ENCODE measurements around the gene BICRAL. TPM values are rescaled to one million over a fixed set of nuclear protein-coding genes. Genes with fewer than 3 reads are reported as not detected.
A peak's percentile ranks its signal among the peaks of the same experiment; 100 is the strongest.

BICRAL gene
- total and polyA plus RNA-seq, 4 donors: 1.7 to 6.8 (median 3.9) TPM

DNA sequence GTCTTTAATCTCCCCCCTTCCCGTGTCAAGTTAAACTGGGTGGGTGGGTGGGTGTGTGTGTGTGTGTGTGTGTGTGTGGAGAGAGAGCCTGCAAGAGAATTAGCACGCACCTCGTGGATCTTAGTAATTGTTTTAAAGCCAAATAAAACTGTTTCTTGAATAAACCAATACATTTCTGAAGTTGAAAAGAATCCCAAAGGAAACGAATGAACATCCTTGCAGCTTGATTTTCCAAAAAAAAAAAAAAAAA is 381 bp upstream of the BICRAL start:
- Histone ChIP-seq H3K36me3 (ENCODE audit: control insufficient read depth in 4 of 4, insufficient read depth in 3 of 4, low read depth in 1 of 4, low read length in 3 of 4) (no peaks in the 10 kb centered on the region), H3K4me3 (ENCODE audit: low read depth in 1 of 3, low read length in 3 of 3) (peak overlapping the region; percentile 35 to 97 (median 42)), H3K9ac (ENCODE audit: low read depth in 1 of 2, low read length in 2 of 2) (peak overlapping the region; percentile 52 to 72), H3K27me3 (ENCODE audit: control insufficient read depth in 4 of 4, insufficient read depth in 4 of 4, low read length in 3 of 4) (no peaks in the 10 kb centered on the region), H3K9me3 (ENCODE audit: control insufficient read depth in 4 of 4, low read length in 3 of 4) (no peaks in the 10 kb centered on the region), H3K27ac (ENCODE audit: low read depth in 1 of 2, low read length in 2 of 2) (peak overlapping the region; percentile 99 to 100), H3K4me1 (ENCODE audit: control insufficient read depth in 4 of 4, insufficient read depth in 4 of 4, low read length in 3 of 4) (peaks cover 1 to 31% (median 6%) of the 10 kb centered on the region in 4 donors)
- TF ChIP-seq NR2F2 (IDR thresholded peaks at IDR 0.05) (no peak), HNF4A (conservative IDR thresholded peaks at IDR 0.05) (no peak), GABPA (IDR thresholded peaks at IDR 0.05 in 1 of 2, conservative IDR thresholded peaks at IDR 0.05 in 1 of 2) (no peak), JUND (IDR thresholded peaks at IDR 0.05) (no peak), RAD21 (IDR thresholded peaks at IDR 0.05) (no peak), YY1 (IDR thresholded peaks at IDR 0.05) (no peak), FOXA2 (IDR thresholded peaks at IDR 0.05) (no peak), TAF1 (conservative IDR thresholded peaks at IDR 0.05) (no peak), HNF4G (IDR thresholded peaks at IDR 0.05) (no peak), SP1 (IDR thresholded peaks at IDR 0.05) (no peak), RXRA (IDR thresholded peaks at IDR 0.05) (no peak), EGR1 (IDR thresholded peaks at IDR 0.05; ENCODE audit: low read depth in 2 of 2) (no peak), FOXA1 (IDR thresholded peaks at IDR 0.05) (no peak)
- TF ChIP-seq, protein P1, sequence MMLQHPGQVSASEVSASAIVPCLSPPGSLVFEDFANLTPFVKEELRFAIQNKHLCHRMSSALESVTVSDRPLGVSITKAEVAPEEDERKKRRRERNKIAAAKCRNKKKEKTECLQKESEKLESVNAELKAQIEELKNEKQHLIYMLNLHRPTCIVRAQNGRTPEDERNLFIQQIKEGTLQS (IDR thresholded peaks at IDR 0.05): no peak
- TF ChIP-seq, protein P2, sequence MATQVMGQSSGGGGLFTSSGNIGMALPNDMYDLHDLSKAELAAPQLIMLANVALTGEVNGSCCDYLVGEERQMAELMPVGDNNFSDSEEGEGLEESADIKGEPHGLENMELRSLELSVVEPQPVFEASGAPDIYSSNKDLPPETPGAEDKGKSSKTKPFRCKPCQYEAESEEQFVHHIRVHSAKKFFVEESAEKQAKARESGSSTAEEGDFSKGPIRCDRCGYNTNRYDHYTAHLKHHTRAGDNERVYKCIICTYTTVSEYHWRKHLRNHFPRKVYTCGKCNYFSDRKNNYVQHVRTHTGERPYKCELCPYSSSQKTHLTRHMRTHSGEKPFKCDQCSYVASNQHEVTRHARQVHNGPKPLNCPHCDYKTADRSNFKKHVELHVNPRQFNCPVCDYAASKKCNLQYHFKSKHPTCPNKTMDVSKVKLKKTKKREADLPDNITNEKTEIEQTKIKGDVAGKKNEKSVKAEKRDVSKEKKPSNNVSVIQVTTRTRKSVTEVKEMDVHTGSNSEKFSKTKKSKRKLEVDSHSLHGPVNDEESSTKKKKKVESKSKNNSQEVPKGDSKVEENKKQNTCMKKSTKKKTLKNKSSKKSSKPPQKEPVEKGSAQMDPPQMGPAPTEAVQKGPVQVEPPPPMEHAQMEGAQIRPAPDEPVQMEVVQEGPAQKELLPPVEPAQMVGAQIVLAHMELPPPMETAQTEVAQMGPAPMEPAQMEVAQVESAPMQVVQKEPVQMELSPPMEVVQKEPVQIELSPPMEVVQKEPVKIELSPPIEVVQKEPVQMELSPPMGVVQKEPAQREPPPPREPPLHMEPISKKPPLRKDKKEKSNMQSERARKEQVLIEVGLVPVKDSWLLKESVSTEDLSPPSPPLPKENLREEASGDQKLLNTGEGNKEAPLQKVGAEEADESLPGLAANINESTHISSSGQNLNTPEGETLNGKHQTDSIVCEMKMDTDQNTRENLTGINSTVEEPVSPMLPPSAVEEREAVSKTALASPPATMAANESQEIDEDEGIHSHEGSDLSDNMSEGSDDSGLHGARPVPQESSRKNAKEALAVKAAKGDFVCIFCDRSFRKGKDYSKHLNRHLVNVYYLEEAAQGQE (IDR thresholded peaks at IDR 0.05): no peak
- TF ChIP-seq, protein P3, sequence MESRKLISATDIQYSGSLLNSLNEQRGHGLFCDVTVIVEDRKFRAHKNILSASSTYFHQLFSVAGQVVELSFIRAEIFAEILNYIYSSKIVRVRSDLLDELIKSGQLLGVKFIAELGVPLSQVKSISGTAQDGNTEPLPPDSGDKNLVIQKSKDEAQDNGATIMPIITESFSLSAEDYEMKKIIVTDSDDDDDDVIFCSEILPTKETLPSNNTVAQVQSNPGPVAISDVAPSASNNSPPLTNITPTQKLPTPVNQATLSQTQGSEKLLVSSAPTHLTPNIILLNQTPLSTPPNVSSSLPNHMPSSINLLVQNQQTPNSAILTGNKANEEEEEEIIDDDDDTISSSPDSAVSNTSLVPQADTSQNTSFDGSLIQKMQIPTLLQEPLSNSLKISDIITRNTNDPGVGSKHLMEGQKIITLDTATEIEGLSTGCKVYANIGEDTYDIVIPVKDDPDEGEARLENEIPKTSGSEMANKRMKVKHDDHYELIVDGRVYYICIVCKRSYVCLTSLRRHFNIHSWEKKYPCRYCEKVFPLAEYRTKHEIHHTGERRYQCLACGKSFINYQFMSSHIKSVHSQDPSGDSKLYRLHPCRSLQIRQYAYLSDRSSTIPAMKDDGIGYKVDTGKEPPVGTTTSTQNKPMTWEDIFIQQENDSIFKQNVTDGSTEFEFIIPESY (IDR thresholded peaks at IDR 0.05): no peak
- TF ChIP-seq, protein P4, sequence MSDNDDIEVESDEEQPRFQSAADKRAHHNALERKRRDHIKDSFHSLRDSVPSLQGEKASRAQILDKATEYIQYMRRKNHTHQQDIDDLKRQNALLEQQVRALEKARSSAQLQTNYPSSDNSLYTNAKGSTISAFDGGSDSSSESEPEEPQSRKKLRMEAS (IDR thresholded peaks at IDR 0.05): no peak
- TF ChIP-seq, protein P5, sequence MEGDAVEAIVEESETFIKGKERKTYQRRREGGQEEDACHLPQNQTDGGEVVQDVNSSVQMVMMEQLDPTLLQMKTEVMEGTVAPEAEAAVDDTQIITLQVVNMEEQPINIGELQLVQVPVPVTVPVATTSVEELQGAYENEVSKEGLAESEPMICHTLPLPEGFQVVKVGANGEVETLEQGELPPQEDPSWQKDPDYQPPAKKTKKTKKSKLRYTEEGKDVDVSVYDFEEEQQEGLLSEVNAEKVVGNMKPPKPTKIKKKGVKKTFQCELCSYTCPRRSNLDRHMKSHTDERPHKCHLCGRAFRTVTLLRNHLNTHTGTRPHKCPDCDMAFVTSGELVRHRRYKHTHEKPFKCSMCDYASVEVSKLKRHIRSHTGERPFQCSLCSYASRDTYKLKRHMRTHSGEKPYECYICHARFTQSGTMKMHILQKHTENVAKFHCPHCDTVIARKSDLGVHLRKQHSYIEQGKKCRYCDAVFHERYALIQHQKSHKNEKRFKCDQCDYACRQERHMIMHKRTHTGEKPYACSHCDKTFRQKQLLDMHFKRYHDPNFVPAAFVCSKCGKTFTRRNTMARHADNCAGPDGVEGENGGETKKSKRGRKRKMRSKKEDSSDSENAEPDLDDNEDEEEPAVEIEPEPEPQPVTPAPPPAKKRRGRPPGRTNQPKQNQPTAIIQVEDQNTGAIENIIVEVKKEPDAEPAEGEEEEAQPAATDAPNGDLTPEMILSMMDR (IDR thresholded peaks at IDR 0.05; ENCODE audit: low read depth, low read length, missing input control): no peak
- DNase-seq (ENCODE audit: low spot score): peak; percentile 46
- WGBS: 0% methylated on average over 4 of the region's 4 CpGs
